Neural cell (in vitro differentiated cells): Measurements from ENCODE around the gene RBM4.

Experiments used
- EZH2 ChIP-seq: fragments of 200-600, 300-800 bp; shearing (Covaris generic), sonication (generic); IDR thresholded peaks from 2 replicates; pipeline ENCODE4 v1.6.1; 2014; ENCODE audit warnings: antibody characterized with exemption, low read length, borderline replicate concordance, mild to moderate bottlenecking; ENCODE audit not compliant: insufficient read depth, poor library complexity, severe bottlenecking
- POLR2AphosphoS5 ChIP-seq: IDR thresholded peaks from 2 replicates; pipeline ENCODE4 v1.6.1; 2012
- SMC3 ChIP-seq: fragments of 450-650 bp; conservative IDR thresholded peaks from 2 replicates; pipeline ENCODE4 v1.6.1; 2014; ENCODE audit warnings: antibody characterized with exemption, mild to moderate bottlenecking, moderate library complexity; ENCODE audit not compliant: poor library complexity
- TAF1 ChIP-seq: IDR thresholded peaks from 2 replicates; pipeline ENCODE4 v1.6.1; 2012; ENCODE audit warnings: low read depth
- TF ChIP-seq, protein P1 (sequence below): fragments of 450-650 bp; IDR thresholded peaks from 2 replicates; pipeline ENCODE4 v1.5.1; 2014; ENCODE audit warnings: antibody characterized with exemption, mild to moderate bottlenecking, moderate library complexity; ENCODE audit not compliant: poor library complexity, severe bottlenecking

DNA sequence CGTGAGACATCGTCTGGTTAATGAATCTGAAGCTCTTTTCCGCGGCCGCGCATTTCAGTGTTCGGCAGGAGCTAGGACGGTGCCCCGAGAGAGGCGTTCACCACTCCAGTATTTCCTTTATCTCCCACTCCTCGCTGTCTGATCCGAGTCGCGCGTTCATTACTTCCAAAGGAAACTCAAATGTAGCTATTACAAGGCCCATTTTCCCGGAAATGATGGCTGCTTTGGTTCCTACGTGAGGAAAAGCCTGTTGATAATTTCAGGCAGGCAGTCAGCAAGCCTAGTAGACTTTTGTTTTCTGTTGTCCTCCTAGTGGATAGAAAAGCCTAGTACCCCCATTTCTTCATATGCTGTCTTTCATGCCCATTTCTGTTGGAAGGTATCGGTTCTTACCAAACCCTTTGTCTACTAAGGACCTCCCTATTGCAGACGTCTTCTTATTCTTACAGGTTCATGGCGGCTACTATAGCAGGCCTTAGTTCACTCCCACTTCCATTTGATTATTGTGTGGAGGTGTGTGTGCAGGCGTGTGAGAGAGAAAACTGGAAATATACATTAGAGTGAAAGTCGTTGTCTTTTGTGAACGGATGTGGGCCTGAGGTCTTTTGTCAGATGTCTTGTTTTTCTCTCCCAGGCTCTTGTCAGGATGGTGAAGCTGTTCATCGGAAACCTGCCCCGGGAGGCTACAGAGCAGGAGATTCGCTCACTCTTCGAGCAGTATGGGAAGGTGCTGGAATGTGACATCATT, 737 bp downstream of the RBM4 start:
- TF ChIP-seq, protein P1, sequence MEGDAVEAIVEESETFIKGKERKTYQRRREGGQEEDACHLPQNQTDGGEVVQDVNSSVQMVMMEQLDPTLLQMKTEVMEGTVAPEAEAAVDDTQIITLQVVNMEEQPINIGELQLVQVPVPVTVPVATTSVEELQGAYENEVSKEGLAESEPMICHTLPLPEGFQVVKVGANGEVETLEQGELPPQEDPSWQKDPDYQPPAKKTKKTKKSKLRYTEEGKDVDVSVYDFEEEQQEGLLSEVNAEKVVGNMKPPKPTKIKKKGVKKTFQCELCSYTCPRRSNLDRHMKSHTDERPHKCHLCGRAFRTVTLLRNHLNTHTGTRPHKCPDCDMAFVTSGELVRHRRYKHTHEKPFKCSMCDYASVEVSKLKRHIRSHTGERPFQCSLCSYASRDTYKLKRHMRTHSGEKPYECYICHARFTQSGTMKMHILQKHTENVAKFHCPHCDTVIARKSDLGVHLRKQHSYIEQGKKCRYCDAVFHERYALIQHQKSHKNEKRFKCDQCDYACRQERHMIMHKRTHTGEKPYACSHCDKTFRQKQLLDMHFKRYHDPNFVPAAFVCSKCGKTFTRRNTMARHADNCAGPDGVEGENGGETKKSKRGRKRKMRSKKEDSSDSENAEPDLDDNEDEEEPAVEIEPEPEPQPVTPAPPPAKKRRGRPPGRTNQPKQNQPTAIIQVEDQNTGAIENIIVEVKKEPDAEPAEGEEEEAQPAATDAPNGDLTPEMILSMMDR, result peak; percentile 9
- TF ChIP-seq EZH2 (no peak), POLR2AphosphoS5 (no peak), TAF1 (no peak), SMC3 (peak; percentile 4)
